H1 (cell line): ENCODE data around the gene UBN1. TPM values are rescaled to one million over a fixed set of nuclear protein-coding genes. Genes with fewer than 3 reads are reported as not detected.
A peak's percentile ranks its signal among the peaks of the same experiment; 100 is the strongest.

Experiments used
- CTCF ChIA-PET: fragments of 300-600 bp; sonication (Branson Sonifier 250); formaldehyde crosslinking; loops from one replicate; lab custom pipeline; 2021; ENCODE audit not compliant: partially characterized antibody; lab: Charles Lee
- POLR2A ChIA-PET: fragments of 300-600 bp; sonication (Branson Sonifier 250); formaldehyde crosslinking; loops from one replicate; lab custom pipeline; 2021; ENCODE audit warnings: inconsistent platforms; ENCODE audit not compliant: partially characterized antibody; lab: Charles Lee
- DNase-seq, 2 experiments: peaks; one replicate each; pipeline versions ENCODE4 v3.0.0 to v3.0.0-alpha.2; 2010 to 2022; ENCODE audit warnings: low spot score in 2 of 2, low read depth in 1 of 2, mixed read lengths in 1 of 2
- FAIRE-seq: peaks from 2 replicates; lab custom pipeline; 2011; peaks lifted over from hg19 to GRCh38; lab: Jason Lieb, UNC
- H2AFZ ChIP-seq: 2 replicates; pipeline ENCODE4 v1.8.1; 2012; ENCODE audit warnings: low read length, inconsistent platforms
- H2AK5ac ChIP-seq: 2 replicates; pipeline ENCODE4 v1.6.1; 2013; ENCODE audit warnings: low read depth, low read length
- H2BK120ac ChIP-seq: replicated peaks from 2 replicates; pipeline ENCODE3; 2013; ENCODE audit warnings: low read depth, low read length, inconsistent platforms
- H2BK12ac ChIP-seq: 2 replicates; pipeline ENCODE4 v1.6.1; 2013; ENCODE audit warnings: low read depth, low read length
- H2BK15ac ChIP-seq: 2 replicates; pipeline ENCODE4 v1.6.1; 2013; ENCODE audit warnings: low read length
- H2BK20ac ChIP-seq: 2 replicates; pipeline ENCODE4 v1.6.1; 2013; ENCODE audit warnings: low read length
- H2BK5ac ChIP-seq: 2 replicates; pipeline ENCODE4 v1.6.1; 2013; ENCODE audit warnings: low read depth, low read length
- H3K14ac ChIP-seq: 2 replicates; pipeline ENCODE4 v1.6.1; 2013; ENCODE audit warnings: inconsistent platforms; ENCODE audit not compliant: insufficient read length
- H3K18ac ChIP-seq: 2 replicates; pipeline ENCODE4 v1.6.1; 2013; ENCODE audit warnings: low read length; ENCODE audit errors: extremely low read depth
- H3K23ac ChIP-seq: 2 replicates; pipeline ENCODE4 v1.6.1; 2013; ENCODE audit warnings: inconsistent platforms; ENCODE audit not compliant: insufficient read length
- H3K23me2 ChIP-seq: 2 replicates; pipeline ENCODE4 v1.6.1; 2013; ENCODE audit warnings: low read depth, low read length
- H3K27ac ChIP-seq: 2 replicates; pipeline ENCODE4 v1.6.1; 2011; ENCODE audit warnings: low read depth, low read length, inconsistent platforms
- H3K27me3 ChIP-seq, 4 experiments: replicated peaks in 1 of 4; 1 replicate in 1 of 4; 2 replicates in 3 of 4; pipeline versions ENCODE4 v1.6.1 to v1.8.1; 2011 to 2013; ENCODE audit warnings: low read length in 3 of 4, mild to moderate bottlenecking in 3 of 4, inconsistent platforms in 2 of 4, mixed read lengths in 2 of 4, moderate library complexity in 1 of 4; ENCODE audit not compliant: control insufficient read depth in 3 of 4, insufficient read depth in 3 of 4; ENCODE audit errors: extremely low read depth in 1 of 4
- H3K36me3 ChIP-seq, 4 experiments: 2 replicates each; pipeline versions ENCODE4 v1.6.1 to v1.8.1; 2011 to 2013; ENCODE audit warnings: mild to moderate bottlenecking in 4 of 4, low read length in 3 of 4, moderate library complexity in 2 of 4, control low read depth in 1 of 4, inconsistent platforms in 1 of 4; ENCODE audit not compliant: insufficient read depth in 4 of 4, control insufficient read depth in 2 of 4
- H3K4ac ChIP-seq: replicated peaks from 2 replicates; pipeline ENCODE3; 2013; ENCODE audit warnings: low read length, low read depth, mixed read lengths, inconsistent platforms; ENCODE audit not compliant: insufficient read length
- H3K4me1 ChIP-seq, 4 experiments: replicated peaks in 1 of 4; 1 replicate in 1 of 4; 2 replicates in 3 of 4; pipeline versions ENCODE4 v1.6.1 to v1.8.1; 2011 to 2013; ENCODE audit warnings: low read length in 3 of 4, inconsistent platforms in 2 of 4, mixed read lengths in 1 of 4; ENCODE audit not compliant: insufficient read depth in 4 of 4, control insufficient read depth in 3 of 4
- H3K4me2 ChIP-seq, 2 experiments: 2 replicates each; pipeline versions ENCODE4 v1.6.1 to v1.8.1; 2011 to 2013; ENCODE audit warnings: low read depth in 2 of 2, low read length in 2 of 2, control low read depth in 1 of 2, inconsistent platforms in 1 of 2, mild to moderate bottlenecking in 1 of 2; ENCODE audit not compliant: insufficient read depth in 1 of 2
- H3K4me3 ChIP-seq, 4 experiments: fragments of 200-600, 300-600 bp in 1 of 4; sonication (generic), shearing (Covaris generic), sonication (Bioruptor Twin) in 1 of 4; 2 replicates each; pipeline versions ENCODE4 v1.5.1 to v1.8.1; 2011 to 2016; ENCODE audit warnings: low read length in 4 of 4, low read depth in 3 of 4, control low read depth in 2 of 4, inconsistent platforms in 2 of 4, mild to moderate bottlenecking in 2 of 4, mixed read lengths in 1 of 4, moderate library complexity in 1 of 4; ENCODE audit not compliant: insufficient read depth in 2 of 4; ENCODE audit errors: extremely low read depth in 1 of 4
- H3K56ac ChIP-seq: replicated peaks from 2 replicates; pipeline ENCODE3; 2013; ENCODE audit warnings: low read depth, mild to moderate bottlenecking, mixed read lengths, low read length, inconsistent platforms; ENCODE audit not compliant: insufficient read length
- H3K79me1 ChIP-seq: 2 replicates; pipeline ENCODE4 v1.6.1; 2013; ENCODE audit warnings: low read depth, low read length, control low read depth
- H3K79me2 ChIP-seq, 2 experiments: 2 replicates each; pipeline versions ENCODE4 v1.6.1 to v1.8.1; 2012 to 2013; ENCODE audit warnings: low read length in 2 of 2, mild to moderate bottlenecking in 2 of 2, inconsistent platforms in 1 of 2; ENCODE audit not compliant: insufficient read depth in 2 of 2, control insufficient read depth in 1 of 2
- H3K9ac ChIP-seq, 4 experiments: replicated peaks in 1 of 4; 1 replicate in 1 of 4; 2 replicates in 3 of 4; pipeline versions ENCODE4 v1.6.1 to v1.8.1; 2011 to 2013; ENCODE audit warnings: low read depth in 3 of 4, low read length in 3 of 4, control low read depth in 2 of 4, mild to moderate bottlenecking in 2 of 4, moderate library complexity in 2 of 4, inconsistent platforms in 1 of 4; ENCODE audit errors: extremely low read depth in 1 of 4
- H3K9me3 ChIP-seq, 2 experiments: 2 replicates each; pipeline versions ENCODE4 v1.6.1 to v1.8.1; 2012 to 2013; ENCODE audit warnings: mild to moderate bottlenecking in 2 of 2, moderate library complexity in 2 of 2, control low read depth in 1 of 2, inconsistent platforms in 1 of 2, low read depth in 1 of 2, low read length in 1 of 2, mixed read lengths in 1 of 2; ENCODE audit not compliant: insufficient read depth in 2 of 2
- H4K20me1 ChIP-seq, 2 experiments: replicated peaks in 1 of 2; 2 replicates each; pipeline versions ENCODE3 to v1.8.1; 2011 to 2013; ENCODE audit warnings: inconsistent platforms in 2 of 2, low read length in 2 of 2, mild to moderate bottlenecking in 1 of 2; ENCODE audit not compliant: insufficient read depth in 2 of 2, control insufficient read depth in 1 of 2
- H4K5ac ChIP-seq: 2 replicates; pipeline ENCODE4 v1.6.1; 2013; ENCODE audit warnings: low read length, low read depth, mixed read lengths, inconsistent platforms; ENCODE audit not compliant: insufficient read length
- H4K8ac ChIP-seq: 2 replicates; pipeline ENCODE4 v1.8.0; 2013; ENCODE audit warnings: mild to moderate bottlenecking, moderate library complexity, low read length, inconsistent platforms; ENCODE audit not compliant: insufficient read depth; ENCODE audit errors: extremely low read depth
- H4K91ac ChIP-seq: replicated peaks from 2 replicates; pipeline ENCODE3; 2013; ENCODE audit warnings: low read length, mixed read lengths, inconsistent platforms; ENCODE audit not compliant: insufficient read length
- ASH2L ChIP-seq: fragments of 200-600, 300-600 bp; sonication (generic); IDR thresholded peaks from one replicate; pipeline ENCODE4 v1.7.1; 2017; ENCODE audit warnings: low read length
- HDAC2 ChIP-seq, 2 experiments: fragments of 300-600 bp in 1 of 2; sonication (generic) in 1 of 2; IDR thresholded peaks; 2 replicates each; pipeline ENCODE4 v1.6.1; 2011 to 2012; ENCODE audit warnings: low read depth in 2 of 2, low read length in 2 of 2, mild to moderate bottlenecking in 2 of 2, moderate library complexity in 2 of 2, borderline replicate concordance in 1 of 2, inconsistent platforms in 1 of 2
- KDM4A ChIP-seq: IDR thresholded peaks from one replicate; pipeline ENCODE4 v1.7.1; 2012; ENCODE audit warnings: low read depth, mild to moderate bottlenecking, moderate library complexity, low read length, inconsistent platforms; ENCODE audit not compliant: severe bottlenecking
- NANOG ChIP-seq: IDR thresholded peaks from 2 replicates; pipeline ENCODE4 v1.6.1; 2011; ENCODE audit warnings: low read length, low read depth, mild to moderate bottlenecking, inconsistent platforms; ENCODE audit not compliant: insufficient read depth, poor library complexity, severe bottlenecking
- PHF8 ChIP-seq: fragments of 200-600 bp; sonication (generic); conservative IDR thresholded peaks from 2 replicates; pipeline ENCODE4 v1.7.1; 2012; ENCODE audit warnings: low read depth, mild to moderate bottlenecking, inconsistent platforms, low read length, moderate library complexity
- POLR2A ChIP-seq, 2 experiments: IDR thresholded peaks; 1 replicate in 1 of 2; 2 replicates in 1 of 2; pipeline ENCODE4 v1.6.1; 2011; ENCODE audit warnings: low read depth in 2 of 2, low read length in 2 of 2, mild to moderate bottlenecking in 2 of 2; ENCODE audit errors: control extremely low read depth in 1 of 2
- SAP30 ChIP-seq: fragments of 300-600 bp; sonication (generic); IDR thresholded peaks from 2 replicates; pipeline ENCODE4 v1.7.1; 2012; ENCODE audit warnings: low read length, moderate library complexity, mild to moderate bottlenecking, inconsistent platforms; ENCODE audit not compliant: insufficient read depth, insufficient replicate concordance
- SIN3A ChIP-seq, 2 experiments: IDR thresholded peaks in 1 of 2; conservative IDR thresholded peaks in 1 of 2; 2 replicates each; pipeline ENCODE4 v1.6.1; 2011 to 2012; ENCODE audit warnings: low read length in 2 of 2, improper control_type of control experiment in 1 of 2, low read depth in 1 of 2, mild to moderate bottlenecking in 1 of 2
- WGBS, 2 experiments: shearing (Covaris generic) in 1 of 2; methylation state at CpG; one replicate each; pipeline versions ENCODE4 v1.1.6 to v1.1.7; 2013 to 2015; ENCODE audit warnings: low lambda C conversion rate in 2 of 2, mixed read lengths in 2 of 2, inconsistent platforms in 1 of 2, low coverage in 1 of 2, missing lambda C conversion rate in 1 of 2; ENCODE audit not compliant: insufficient replicate concordance in 2 of 2, insufficient coverage in 1 of 2, insufficient read length in 1 of 2; ENCODE audit errors: extremely low coverage in 1 of 2, missing lambda C conversion rate in 1 of 2; 5-methylcytosine and 5-hydroxymethylcytosine counted together
- polyA plus RNA-seq, 7 experiments: library from polyadenylated mRNA; depleted of rRNA in 3 of 7; stranded (reverse) in 5 of 7; unstranded in 2 of 7; fragments of >200 nt in 5 of 7; fragments of 200-250 nt in 2 of 7; gene quantifications; 1 replicate in 5 of 7; 2 replicates in 1 of 7; 4 replicates in 1 of 7; pipeline versions ENCODE4 v1.2.1 to v1.2.3, GENCODE V29; 2011 to 2013; ENCODE audit warnings: missing spikeins in 2 of 7, mixed read lengths in 2 of 7
- total RNA-seq: library from RNA; stranded (reverse); fragmentation: NEBNext Ultra II Directional; extraction: Animal tissue kit (Norgen Biotek cat#: 25700); gene quantifications from 2 replicates; pipeline ENCODE4 v1.2.1, GENCODE V29; 2021

Gene UBN1
- total and polyA plus RNA-seq, 2 of the 8 experiments (the other 6 are each of a cell fraction or from before 2014, with no cell fraction given): 16.2 to 37.0 TPM

DNA sequence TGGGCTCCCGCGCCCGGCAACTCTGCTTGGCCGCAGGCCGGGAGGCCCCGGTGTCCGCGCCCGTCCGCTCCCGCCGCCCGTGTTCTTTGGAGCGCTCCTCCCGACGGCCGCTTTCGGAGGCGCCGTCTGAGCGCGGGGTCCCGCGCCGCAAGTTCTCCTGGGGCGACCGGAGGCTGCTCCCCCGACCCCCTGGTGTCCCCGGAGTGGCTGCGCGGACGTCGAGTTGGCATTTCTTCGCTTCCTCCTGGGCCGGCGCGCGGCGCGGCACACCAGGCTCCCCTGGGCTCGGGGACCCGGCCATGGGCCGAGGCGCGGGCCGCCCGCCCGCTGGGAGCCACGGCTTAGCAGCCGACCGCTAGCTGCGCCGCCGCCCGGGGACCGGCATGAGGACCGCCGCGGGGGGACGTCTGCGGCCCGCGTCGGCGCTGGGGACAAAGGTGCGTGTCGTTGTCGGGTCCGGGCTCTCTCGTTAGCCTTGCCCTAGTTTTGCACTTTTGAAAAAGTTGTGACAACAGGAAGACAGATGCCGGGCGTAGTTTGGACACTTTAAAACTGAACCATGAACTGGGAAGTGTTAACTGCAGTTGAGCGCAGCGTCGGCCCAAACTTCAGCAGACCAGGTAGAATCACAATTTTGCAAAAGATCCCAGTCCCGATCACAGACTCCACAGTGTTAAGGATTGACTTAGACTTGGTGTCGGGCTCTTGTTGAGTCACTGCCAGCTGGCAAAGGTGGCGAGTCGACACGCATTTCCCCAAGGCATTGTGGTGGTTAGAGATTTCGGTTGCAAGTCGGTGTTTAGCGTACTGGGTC, 700 bp downstream of the UBN1 start:
- Histone ChIP-seq H3K27ac (peak overlapping the region; percentile 50; the same call in 1 of the 2 replicates), H4K20me1 (peaks cover 15 to 24% of the 10 kb centered on the region in 2 experiments)
- 4% methylated on average over 34 of the region's 83 CpGs; no CpG with 5 or more reads in 1 of the 2 experiments for WGBS, 2 experiments
- TF ChIP-seq SIN3A (conservative IDR thresholded peaks at IDR 0.05 in 1 of 2, IDR thresholded peaks at IDR 0.05 in 1 of 2; ENCODE audit: low read depth in 1 of 2, low read length in 2 of 2) (0 out of 4 replicates have a peak, but pooled peaks of 1 of the 2 experiments have one; percentile 43), PHF8 (peak; percentile 52), NANOG (no peak), KDM4A (peak; percentile 77), SAP30 (peak; percentile 87), POLR2A (IDR thresholded peaks at IDR 0.05; ENCODE audit: control extremely low read depth in 1 of 2, low read depth in 2 of 2, low read length in 2 of 2) (no peak), HDAC2 (IDR thresholded peaks at IDR 0.05; ENCODE audit: borderline replicate concordance in 1 of 2, low read depth in 2 of 2, low read length in 2 of 2) (0 out of 4 replicates have a peak, but pooled peaks of 1 of the 2 experiments have one; percentile 72), ASH2L (peak; percentile 5)
- TF ChIP-seq, all 59 proteins: peak for 6
- Histone ChIP-seq H3K79me1 (peaks cover 10% of the 10 kb centered on the region), H2AK5ac (no peak overlapping the region), H4K8ac (peak overlapping the region; percentile 87; the same call in 1 of the 2 replicates), H2BK15ac (no peak overlapping the region), H3K9ac (peak overlapping the region; percentile 58 to 87 (median 72)), H3K18ac (no peak overlapping the region), H2BK120ac (no peak overlapping the region), H2BK5ac (no peak overlapping the region), H2AFZ (no peak overlapping the region), H3K23ac (no peak overlapping the region), H3K4me2 (peak overlapping the region; percentile 95), H3K4ac (no peak overlapping the region), H3K14ac (no peak overlapping the region), H3K79me2 (peaks cover 21 to 75% of the 10 kb centered on the region in 2 experiments), H4K5ac (no peak overlapping the region), H3K9me3 (no peaks in the 10 kb centered on the region), H3K4me3 (peak overlapping the region; percentile 88 to 95 (median 90)), H3K36me3 (peaks cover 10 to 27% (median 19%) of the 10 kb centered on the region in 4 experiments; a peak in 7 of 8 replicates), H3K4me1 (peaks cover 3 to 11% (median 5%) of the 10 kb centered on the region in 4 experiments; a peak in 6 of 7 replicates), H2BK20ac (no peak overlapping the region), H3K56ac (peak overlapping the region; percentile 64), H3K27me3 (no peaks in the 10 kb centered on the region), H3K23me2 (peaks cover 9% of the 10 kb centered on the region), H4K91ac (no peak overlapping the region), H2BK12ac (no peak overlapping the region)
- DNase-seq: no peak
- ChIA-PET CTCF (no interaction called here), POLR2A (interaction anchor here (0.8 to 2.4 kb wide), 7 partner anchors 10 to 154 kb away, joined by 3 to 12 read pairs (median 6); partner anchors contain the start of genes ANKS3, DNAAF8, NUDT16L1 and PPL)
- no peak for FAIRE-seq
